Posterior vena cava (tissue), 2 donors: ENCODE results near the gene CCM2. TPM values are rescaled to one million over a fixed set of nuclear protein-coding genes. Genes with fewer than 3 reads are reported as not detected.
A peak's percentile ranks its signal among the peaks of the same experiment; 100 is the strongest.
"Not testable (repeated sequence)": the region's sequence is repeated elsewhere in the genome, so short reads cannot be mapped to it uniquely, and the experiment has no call there.

Experiments
- DNase-seq: peaks from one replicate; pipeline ENCODE4 v3.0.0-alpha.2; 2020; ENCODE audit warnings: low spot score
- intact Hi-C, 2 donors: fragments of 100-400 bp; cut with DNase I; formaldehyde crosslinking; loops; one replicate each; pipeline versions ENCODE4 v1.14.1 to v1.14.2; 2022 to 2023
- total RNA-seq, 2 donors: library from RNA; stranded (reverse); fragmentation: NEBNext Ultra II Directional; extraction: Animal tissue kit (Norgen Biotek cat#: 25700); gene quantifications; one replicate each; pipeline ENCODE4 v1.2.1, GENCODE V29; 2021
- donor health status: DM: yes; HTN: yes; CAD: no.
- donor health status: DM: yes; HTN: yes; CAD: no.

Gene CCM2
- total RNA-seq, 2 donors from 2014 or later: 31.8 to 36.9 TPM

DNA sequence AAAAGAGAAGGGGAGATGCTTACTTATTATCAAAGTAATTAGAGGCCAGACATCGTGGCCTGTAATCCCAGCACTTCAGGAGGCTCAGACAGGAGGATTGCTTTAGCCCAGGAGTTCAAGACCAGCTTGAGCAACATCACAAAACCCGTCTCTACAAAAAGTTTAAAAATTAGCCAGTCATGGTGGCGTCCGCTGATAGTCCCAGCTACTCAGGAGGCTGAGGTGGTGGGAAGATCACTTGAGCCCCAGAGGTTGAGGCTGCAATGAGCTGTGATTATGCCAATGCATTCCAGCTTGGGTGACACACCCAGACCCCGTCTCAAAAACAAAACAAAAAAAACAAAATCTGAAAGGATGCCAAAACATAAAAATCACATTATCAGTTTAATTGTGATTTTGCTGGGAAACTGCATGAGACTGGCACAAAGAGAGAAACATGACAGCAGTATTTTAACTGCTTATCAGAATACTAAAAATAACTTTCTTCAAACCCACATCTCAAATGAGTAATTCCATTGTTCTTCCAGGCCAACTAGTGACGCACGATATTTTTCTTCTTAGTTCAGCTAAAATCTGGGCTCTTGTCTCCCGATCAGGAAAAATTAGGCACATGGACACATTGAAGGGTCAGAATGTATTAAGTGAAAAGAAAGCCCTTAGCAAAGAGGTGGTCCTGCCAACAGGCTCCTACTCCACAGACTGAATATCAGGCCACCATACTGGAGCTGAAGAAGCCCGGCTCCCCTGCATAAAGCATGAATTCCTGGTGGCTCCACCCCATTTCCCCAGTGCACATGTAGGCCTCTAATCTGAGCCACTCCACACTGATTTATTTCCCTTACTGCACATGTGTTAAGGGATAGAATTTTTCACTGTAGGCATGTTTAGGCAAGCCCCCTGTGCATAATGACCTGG is 9.6 kb upstream of the CCM2 start:
- intact Hi-C loops: no loop called here
- DNase-seq: no peak

DNA sequence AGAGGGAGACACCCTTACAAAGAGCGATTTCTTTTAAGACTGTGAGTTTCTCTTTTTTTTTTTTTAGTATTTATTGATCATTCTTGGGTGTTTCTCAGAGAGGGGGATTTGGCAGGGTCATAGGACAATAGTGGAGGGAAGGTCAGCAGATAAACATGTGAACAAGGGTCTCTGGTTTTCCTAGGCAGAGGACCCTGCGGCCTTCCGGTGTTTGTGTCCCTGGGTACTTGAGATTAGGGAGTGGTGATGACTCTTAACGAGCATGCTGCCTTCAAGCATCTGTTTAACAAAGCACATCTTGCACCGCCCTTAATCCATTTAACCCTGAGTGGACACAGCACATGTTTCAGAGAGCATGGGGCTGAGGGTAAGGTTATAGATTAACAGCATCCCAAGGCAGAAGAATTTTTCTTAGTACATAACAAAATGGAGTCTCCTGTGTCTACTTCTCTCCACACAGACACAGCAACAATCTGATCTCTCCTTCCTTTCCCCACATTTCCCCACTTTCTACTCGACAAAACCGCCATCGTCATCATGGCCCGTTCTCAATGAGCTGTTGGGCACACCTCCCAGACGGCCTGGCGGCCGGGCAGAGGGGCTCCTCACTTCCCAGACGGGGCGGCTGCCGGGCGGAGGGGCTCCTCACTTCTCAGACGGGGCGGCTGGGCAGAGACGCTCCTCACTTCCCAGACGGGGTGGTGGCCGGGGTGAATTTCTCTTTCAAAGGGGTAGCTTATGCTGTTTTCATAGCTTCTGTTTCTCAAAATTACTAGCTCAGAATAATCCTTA is 7.8 kb upstream of the CCM2 start:
- DNase-seq, intact Hi-C loops: not testable (repeated sequence)

DNA sequence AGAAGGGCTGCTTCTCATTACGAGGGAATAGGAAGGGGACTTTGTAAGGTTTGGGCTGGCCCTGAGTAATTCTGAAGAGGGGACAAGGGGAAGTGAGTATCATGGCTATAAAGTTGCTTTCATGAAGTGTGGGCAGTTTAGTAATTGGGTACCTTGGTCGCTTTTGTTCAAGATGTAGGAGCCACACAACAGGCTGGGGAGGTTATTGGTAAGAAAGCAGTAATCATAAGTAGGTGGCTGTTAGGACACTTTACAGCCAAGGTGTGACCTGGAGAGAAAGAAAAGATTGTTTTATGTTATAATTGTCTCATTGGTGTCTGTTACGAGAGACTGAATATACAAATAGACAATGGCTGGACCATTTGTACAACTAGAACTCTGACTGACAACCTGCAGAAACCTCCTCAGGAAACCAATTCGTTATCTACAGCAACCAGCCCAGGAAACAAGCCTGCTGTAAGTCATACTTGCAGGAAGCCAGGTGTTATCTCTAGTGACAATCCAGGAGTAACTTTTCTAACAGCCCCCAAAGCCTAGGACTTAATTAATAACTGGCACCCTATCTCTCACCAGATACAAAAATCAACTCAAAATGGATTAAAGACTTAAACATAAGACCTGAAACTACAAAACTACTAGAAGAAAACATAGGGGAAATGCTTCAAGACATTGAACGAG is 5.0 kb upstream of the CCM2 start:
- DNase-seq: no peak
- intact Hi-C loops: no loop called here

DNA sequence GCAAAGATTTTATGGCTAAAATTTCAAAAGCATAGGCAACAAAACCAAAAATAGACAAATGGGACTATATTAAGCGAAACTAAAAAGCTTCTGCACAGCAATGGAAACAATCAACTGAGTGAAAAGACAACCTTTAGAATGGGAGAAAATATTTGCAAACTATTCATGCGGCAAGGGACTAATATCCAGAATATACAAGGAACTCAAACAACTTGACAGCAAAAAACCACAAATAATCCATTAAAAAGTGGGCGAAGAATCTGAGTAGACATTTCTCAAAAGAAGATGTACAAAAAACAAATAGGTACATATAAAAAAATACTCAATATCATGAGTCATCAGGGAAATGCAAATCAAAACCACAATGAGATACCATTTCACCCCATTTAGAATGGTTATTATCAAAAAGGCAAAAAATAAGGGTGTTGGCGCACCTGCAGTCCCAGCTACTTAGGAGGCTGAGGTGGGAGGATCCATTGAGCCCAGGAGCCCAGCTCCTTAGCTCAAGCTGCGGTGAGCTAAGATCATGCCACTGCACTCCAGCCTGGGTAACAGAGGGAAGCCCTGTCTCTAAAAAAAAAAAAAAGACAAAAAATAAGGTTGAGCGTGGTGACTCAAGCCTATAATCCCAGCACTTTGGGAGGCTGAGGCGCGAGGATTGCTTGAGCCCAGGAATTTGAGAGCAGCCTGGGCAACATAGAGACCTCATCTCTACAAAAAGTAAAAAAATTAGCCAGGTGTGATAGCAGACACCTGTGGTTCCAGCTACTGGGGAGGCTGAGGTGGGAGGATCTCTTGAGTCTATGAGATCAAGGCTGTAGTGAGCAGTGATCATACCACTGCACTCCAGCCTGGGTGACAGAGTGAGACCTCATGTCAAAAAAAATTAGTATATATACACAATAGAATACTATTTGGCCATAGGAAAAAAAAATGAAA is 4.2 kb upstream of the CCM2 start:
- peak; percentile 35 for DNase-seq
- intact Hi-C loops: no loop called here

DNA sequence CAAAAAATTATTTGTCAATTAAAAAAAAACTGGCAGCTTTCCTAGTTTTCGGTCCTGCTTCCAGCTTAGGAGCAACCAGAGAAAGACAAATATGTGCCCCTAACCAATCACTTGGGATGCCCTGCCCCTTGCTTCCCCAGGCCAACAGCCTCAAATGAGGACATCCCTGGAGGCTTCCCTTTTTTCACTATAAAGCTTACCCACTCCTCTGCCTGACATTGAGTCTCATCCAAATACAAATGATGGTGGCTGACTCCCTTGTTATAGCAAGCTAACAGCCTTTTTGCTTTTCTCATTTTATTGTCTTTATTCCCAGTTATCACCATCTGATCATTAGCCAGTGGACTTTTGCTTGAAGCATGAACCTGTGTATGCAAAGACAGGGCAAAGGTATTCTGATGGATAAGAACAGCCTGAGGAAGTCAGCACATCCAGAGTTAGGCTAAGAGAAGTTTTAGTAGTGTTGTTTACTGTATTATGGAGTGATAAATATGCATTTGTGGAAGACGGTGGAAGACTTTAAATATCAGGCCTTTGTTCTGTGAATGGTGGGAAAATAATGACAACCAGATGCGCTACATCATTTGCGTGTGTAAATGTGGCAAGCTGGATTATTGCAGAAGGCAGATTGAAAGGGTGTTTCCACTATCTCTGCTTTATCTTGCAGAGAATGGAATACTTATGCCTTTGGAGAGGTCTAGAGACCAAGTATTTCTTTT is 1.7 kb upstream of the CCM2 start:
- DNase-seq: no peak
- intact Hi-C loops: no loop called here

DNA sequence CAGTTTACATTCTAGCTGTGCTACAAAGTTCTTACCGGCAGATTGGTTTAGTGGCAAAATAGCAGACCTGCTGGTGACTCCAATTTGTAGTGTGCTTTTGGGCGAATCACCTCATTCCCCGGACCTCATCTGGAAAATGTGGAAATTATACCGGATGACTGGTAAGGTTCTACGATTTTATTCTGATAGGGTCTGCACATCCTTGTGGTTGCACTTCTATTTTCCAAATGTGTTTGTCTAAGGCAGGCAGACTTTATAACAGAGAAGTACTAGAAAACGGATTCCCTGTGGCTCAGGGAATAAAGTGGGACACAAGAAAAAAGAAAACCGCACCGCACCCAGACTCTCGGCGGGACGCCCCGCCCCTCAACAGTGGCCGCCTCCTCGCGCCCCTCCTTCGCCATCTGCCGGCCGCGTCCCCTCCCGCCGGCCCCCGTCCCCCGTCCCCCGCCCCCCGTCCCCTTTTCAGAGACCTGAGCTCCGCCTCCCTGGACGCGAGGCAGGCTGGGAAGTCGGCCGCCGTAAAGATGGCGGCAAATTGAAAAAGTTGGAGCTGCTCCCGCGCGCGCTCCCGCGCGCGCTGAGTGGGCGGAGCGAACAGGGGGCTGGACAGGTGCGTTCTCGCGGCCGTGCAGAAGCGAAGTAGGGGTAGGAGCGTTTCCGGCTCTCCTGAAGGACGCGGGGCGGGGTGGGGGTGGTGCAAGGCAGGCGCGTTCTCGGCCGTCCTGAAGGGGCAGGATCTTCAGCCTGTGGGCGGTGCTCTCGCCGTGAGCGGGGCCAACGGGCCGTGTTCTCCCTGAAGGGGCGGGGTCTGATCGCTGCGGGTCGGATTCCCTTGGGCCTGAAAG is 532 bp upstream of the CCM2 start:
- DNase-seq: peak; percentile 100
- intact Hi-C loops: loop anchor here in 1 of 2 donors (10.0 kb wide), 1 partner anchor 115 kb away; the partner anchor contains the start of gene TBRG4

DNA sequence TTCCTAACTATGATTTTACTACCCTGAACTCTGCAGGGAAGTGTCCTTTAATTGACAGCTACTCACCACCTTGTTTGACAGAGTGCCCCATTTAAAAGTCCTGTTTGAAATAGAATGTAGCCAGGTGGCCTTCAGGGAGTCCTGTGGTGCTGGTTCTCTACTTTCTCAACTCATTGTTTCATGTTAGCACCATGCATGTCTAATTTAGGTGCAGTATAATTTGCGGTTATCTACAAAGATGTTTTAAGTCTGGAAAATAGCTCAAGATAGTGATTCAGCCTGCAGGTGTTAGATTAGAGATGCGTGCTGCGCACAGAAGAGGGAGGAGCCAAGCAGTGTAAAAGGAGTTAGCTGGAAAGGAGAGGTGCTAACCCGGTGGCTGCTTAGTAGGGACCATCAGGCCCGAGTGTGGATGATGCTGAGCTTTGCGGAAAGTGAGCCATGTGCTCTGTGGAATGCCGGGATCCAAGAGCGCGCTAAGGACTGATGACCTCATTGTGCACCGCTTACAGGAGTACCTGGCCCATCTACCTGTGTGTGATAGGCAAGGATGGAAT is 1.2 kb downstream of the CCM2 start:
- no peak for DNase-seq
- intact Hi-C loops: loop anchor here in 1 of 2 donors (10.0 kb wide), 1 partner anchor 114 kb away; the partner anchor contains the start of gene TBRG4

- intact Hi-C loops: loop anchor here in 1 of 2 donors (10.0 kb wide), 1 partner anchor 113 kb away; the partner anchor contains the start of gene TBRG4
- no peak for DNase-seq
Observed at GRCh38 chr7:45001826-45002225, 1.8 kb downstream of the CCM2 start.

DNA sequence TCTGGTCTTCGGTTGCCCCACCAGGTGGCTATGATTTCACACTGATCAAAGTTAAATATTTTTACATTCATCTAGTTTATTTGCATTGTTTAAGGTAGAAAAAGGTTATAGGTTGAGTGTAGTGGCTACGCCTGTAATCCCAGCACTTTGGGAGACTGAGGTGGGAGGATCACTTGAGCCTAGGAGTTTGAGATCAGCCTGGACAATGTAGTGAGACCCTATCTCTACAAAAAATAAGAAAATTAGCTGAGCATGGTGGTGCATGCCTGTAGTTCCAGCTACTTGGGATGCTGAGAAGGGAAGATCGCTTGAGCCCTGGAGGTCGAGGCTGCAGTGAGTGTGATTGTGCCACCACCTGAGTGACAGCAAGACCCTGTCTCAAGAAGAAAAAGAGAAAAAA is 3.8 kb downstream of the CCM2 start:
- intact Hi-C loops: loop anchor here in 1 of 2 donors (10.0 kb wide), 1 partner anchor 111 kb away; the partner anchor contains the start of gene TBRG4
- DNase-seq: no peak

DNA sequence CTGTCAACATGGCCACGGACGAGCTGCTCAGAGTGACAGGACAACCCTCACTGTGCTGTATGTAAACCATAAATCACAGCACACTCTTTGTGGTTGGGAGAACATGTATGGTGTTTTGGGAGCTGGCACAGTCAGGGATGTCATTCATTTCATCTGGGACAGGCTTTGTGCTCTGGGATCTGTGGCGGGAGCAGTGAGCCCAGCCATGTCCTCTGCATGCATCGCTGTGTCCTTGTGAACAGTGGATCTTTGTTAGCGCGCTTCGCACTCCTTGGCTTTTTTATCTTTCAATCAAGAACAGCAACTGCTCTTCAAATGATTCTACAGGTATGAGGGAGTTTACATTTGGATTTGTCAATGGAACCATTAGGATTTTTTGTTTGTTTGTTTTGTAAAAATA is 7.1 kb downstream of the CCM2 start:
- no peak for DNase-seq
- intact Hi-C loops: loop anchor here in 1 of 2 donors (10.0 kb wide), 1 partner anchor 108 kb away; the partner anchor contains the start of gene TBRG4

- intact Hi-C loops: loop anchor here in 1 of 2 donors (10.0 kb wide), 1 partner anchor 107 kb away; the partner anchor contains the start of gene TBRG4
- DNase-seq: no peak
Observed at GRCh38 chr7:45007571-45008328, 7.7 kb downstream of the CCM2 start.

DNA sequence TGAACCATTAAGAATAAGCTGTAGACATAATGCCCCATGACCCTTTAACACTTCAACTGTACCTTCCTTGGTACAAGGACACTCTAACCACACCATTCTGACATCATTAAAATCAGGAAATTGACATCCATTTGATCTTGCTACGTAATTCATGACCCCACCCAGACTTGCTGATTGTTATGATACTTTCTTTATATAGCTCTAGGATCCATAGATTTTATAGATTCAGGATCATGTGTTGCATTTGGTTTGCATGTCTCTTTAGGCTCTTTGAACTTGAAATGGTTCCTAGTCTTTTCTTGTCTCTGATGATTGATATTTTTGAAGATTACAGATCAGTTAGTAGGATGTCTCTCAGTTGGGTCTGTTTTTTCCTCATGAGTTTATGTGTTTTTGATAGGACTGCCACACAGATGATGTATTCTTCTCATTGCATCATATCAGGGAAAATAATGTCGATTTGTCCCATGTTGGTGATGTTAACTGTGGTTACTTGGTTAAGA is 13.5 kb downstream of the CCM2 start:
- intact Hi-C loops: no loop called here

GRCh38 chr7:45015313-45015712 is 15.3 kb downstream of the CCM2 start:
- intact Hi-C loops: no loop called here
- no peak for DNase-seq

More for the DNA sequence above, 13.5 kb downstream of the CCM2 start:
- DNase-seq: no peak

DNA sequence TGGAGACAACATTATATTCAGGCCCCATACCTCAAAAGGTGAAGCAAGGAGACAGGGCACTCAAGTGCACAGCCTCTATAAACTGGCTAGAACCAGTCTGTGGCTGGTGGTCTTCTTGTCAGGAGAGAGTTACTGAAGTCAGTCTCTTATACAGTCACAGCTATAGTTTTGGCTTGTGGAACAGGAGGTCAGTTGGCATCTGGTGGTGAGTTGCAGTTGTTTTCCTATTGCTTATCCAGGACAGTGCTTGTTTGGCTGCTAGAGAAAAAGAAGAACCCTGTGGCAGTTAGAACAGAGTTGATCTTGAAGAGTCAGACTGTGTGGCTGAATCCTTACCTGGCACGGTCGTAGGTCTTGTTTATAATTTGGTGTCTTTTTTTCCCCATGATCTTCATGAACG is 17.3 kb downstream of the CCM2 start:
- DNase-seq: no peak
- intact Hi-C loops: no loop called here

- intact Hi-C loops: no loop called here
- no peak for DNase-seq
Observed at GRCh38 chr7:45020915-45021314, 20.9 kb downstream of the CCM2 start.
